Heart right ventricle (tissue), 16 donors: ENCODE results near the gene UBE2E1. TPM values are rescaled to one million over a fixed set of nuclear protein-coding genes. Genes with fewer than 3 reads are reported as not detected.

Experiments used
- ATAC-seq, 8 donors: fragments of 200-7000 bp; cut with Tn5 transposase; one replicate each; pipeline ENCODE4 v1.9.1; 2020; ENCODE audit warnings: mild to moderate bottlenecking in 8 of 8, moderate library complexity in 8 of 8, moderate number of reproducible peaks in 1 of 8
- DNase-seq, 2 donors: peaks; one replicate each; pipeline ENCODE4 v3.0.0-alpha.2; 2020
- H3K27ac ChIP-seq, 10 donors: fragments of 200-600 bp; sonication (generic) in 2 of 10; one replicate each; pipeline versions ENCODE4 v1.5.0 to v1.8.0; 2020 to 2022; ENCODE audit warnings: mild to moderate bottlenecking in 3 of 10
- H3K27me3 ChIP-seq, 7 donors: fragments of 200-600 bp; one replicate each; pipeline ENCODE4 v1.8.0; 2021 to 2022; ENCODE audit warnings: mild to moderate bottlenecking in 2 of 7
- H3K36me3 ChIP-seq, 9 donors: fragments of 200-600 bp; sonication (generic) in 1 of 9; one replicate each; pipeline versions ENCODE4 v1.5.0 to v1.8.0; 2020 to 2022; ENCODE audit warnings: mild to moderate bottlenecking in 2 of 9
- H3K4me1 ChIP-seq, 9 donors: fragments of 200-600 bp; sonication (generic) in 1 of 9; one replicate each; pipeline versions ENCODE4 v1.5.0 to v1.8.0; 2020 to 2022; ENCODE audit warnings: mild to moderate bottlenecking in 4 of 9
- H3K4me3 ChIP-seq, 10 donors: fragments of 200-600 bp; sonication (generic) in 2 of 10; one replicate each; pipeline versions ENCODE4 v1.5.0 to v1.8.0; 2020 to 2022; ENCODE audit warnings: mild to moderate bottlenecking in 7 of 10, moderate library complexity in 2 of 10
- H3K9me3 ChIP-seq, 11 donors: fragments of 200-600 bp in 10 of 11; sonication (generic) in 2 of 11; one replicate each; pipeline versions ENCODE4 v1.5.0 to v1.8.0; 2013 to 2022; ENCODE audit warnings: mild to moderate bottlenecking in 2 of 11, control low read depth in 1 of 11, moderate library complexity in 1 of 11
- WGBS, 2 donors: extraction: QIAGEN DNeasy Blood & Tissue Kit; methylation state at CpG; one replicate each; pipeline ENCODE4 v1.1.7; 2013; ENCODE audit warnings: inconsistent platforms in 1 of 2; 5-methylcytosine and 5-hydroxymethylcytosine counted together
- intact Hi-C, 10 donors: fragments of 100-400 bp; cut with DNase I; formaldehyde crosslinking; loops; one replicate each; pipeline versions ENCODE4 v1.11.1 to v1.14.2; 2022
- polyA plus RNA-seq, 2 donors: library from polyadenylated mRNA; stranded (reverse); fragments of 200-250 nt; gene quantifications; one replicate each; pipeline ENCODE4 v1.2.3, GENCODE V29; 2013
- total RNA-seq, 10 donors: library from RNA; stranded (reverse); fragmentation: NEBNext Ultra II Directional in 3 of 10; extraction: Animal tissue kit (Norgen Biotek cat#: 25700) in 3 of 10; gene quantifications; one replicate each; pipeline versions ENCODE4 v1.2.1 to v1.2.4, GENCODE V29; 2021 to 2023
- TF ChIP-seq, protein P1 (sequence below), 9 donors: fragments of 200-600 bp; sonication (generic) in 2 of 9; IDR thresholded peaks; one replicate each; pipeline versions ENCODE4 v1.5.0 to v1.8.0; 2021 to 2022; ENCODE audit warnings: antibody characterized with exemption in 9 of 9, mild to moderate bottlenecking in 5 of 9, moderate library complexity in 1 of 9
- donor health status: Arrhythmogenic right ventricular cardiomyopathy.
- donor health status: ischemic (EF 13 %, LVEDD 7.1; RV severe dilation, severe dysfunction).
- donor health status: healthy with polysubstance abuse.
- donor health status: DM: no; HTN: yes; CAD: no.
- donor health status: DM: no; HTN: no; CAD: no.
- donor health status: ischemic (EF 25% LVEDD 6.9; RV normal size, moderate dysfunction).
- donor health status: ischemic (EF 25% LVEDD 5.7; RV mildly dilated, moderate dysfunction).
- donor health status: healthy.
- donor health status: DM: yes; HTN: yes; CAD: no.
- donor health status: Ischemic cardiomyopathy.
- donor health status: ischemic (EF 35%, LVEDD 5.7; RV mildly dilated, moderate dysfunction).
- donor health status: nonischemic (EF 11% LVEDD 7.7; RV severe dilation, severe dysfunction).
- donor health status: DM: yes; HTN: yes; CAD: no.
- donor health status: PGD.
- donor health status: ischemic (EF 29% LVEDD 5.4; RV normal size, mild dysfunction).
- donor health status: nonischemic (EF 23%, LVEDD 6.1; RV moderate dilation, normal function).

Gene UBE2E1
- total and polyA plus RNA-seq, 12 donors, result 45.2 to 88.8 (median 64.5) TPM

DNA sequence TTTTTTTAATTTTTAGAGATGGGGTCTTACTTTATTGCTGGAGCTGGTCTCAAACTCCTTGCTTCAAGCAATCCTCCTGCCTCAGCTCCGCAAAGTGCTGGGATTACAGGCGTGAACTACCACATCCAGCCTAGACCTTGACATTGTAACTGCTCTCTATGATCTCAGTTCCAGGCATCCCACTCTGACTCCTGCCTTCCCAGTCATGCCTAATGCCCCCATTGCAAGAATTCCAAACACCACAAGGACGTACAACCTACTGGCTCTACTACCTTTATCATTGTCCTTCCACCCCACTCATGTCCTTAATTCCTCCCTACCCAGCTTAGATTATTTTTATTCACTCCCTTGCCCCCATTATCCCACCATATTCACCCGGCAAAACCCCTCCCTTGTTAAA, 89.4 kb downstream of the UBE2E1 start:
- DNase-seq (no peak), ATAC-seq (no peak)
- no peak overlapping the region for H3K4me3 ChIP-seq
- H3K4me1 ChIP-seq, result peaks cover 0 to under 1% (median 0%) of the 10 kb centered on the region in 9 donors
- H3K9me3 ChIP-seq, result no peaks in the 10 kb centered on the region
- intact Hi-C loops, result loop anchor here in 3 of 10 donors (10.0 kb wide), 2 partner anchors 100 to 340 kb away; no protein-coding TSS in a partner anchor
- 93 to 99% methylated on average over 4 of the region's 4 CpGs for WGBS, 2 donors
- no peak overlapping the region for H3K27ac ChIP-seq
- TF ChIP-seq, protein P1, sequence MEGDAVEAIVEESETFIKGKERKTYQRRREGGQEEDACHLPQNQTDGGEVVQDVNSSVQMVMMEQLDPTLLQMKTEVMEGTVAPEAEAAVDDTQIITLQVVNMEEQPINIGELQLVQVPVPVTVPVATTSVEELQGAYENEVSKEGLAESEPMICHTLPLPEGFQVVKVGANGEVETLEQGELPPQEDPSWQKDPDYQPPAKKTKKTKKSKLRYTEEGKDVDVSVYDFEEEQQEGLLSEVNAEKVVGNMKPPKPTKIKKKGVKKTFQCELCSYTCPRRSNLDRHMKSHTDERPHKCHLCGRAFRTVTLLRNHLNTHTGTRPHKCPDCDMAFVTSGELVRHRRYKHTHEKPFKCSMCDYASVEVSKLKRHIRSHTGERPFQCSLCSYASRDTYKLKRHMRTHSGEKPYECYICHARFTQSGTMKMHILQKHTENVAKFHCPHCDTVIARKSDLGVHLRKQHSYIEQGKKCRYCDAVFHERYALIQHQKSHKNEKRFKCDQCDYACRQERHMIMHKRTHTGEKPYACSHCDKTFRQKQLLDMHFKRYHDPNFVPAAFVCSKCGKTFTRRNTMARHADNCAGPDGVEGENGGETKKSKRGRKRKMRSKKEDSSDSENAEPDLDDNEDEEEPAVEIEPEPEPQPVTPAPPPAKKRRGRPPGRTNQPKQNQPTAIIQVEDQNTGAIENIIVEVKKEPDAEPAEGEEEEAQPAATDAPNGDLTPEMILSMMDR (IDR thresholded peaks at IDR 0.05), result no peak
- peaks cover 0 to 90% (median 4%) of the 10 kb centered on the region in 9 donors for H3K36me3 ChIP-seq
- H3K27me3 ChIP-seq, result no peaks in the 10 kb centered on the region

DNA sequence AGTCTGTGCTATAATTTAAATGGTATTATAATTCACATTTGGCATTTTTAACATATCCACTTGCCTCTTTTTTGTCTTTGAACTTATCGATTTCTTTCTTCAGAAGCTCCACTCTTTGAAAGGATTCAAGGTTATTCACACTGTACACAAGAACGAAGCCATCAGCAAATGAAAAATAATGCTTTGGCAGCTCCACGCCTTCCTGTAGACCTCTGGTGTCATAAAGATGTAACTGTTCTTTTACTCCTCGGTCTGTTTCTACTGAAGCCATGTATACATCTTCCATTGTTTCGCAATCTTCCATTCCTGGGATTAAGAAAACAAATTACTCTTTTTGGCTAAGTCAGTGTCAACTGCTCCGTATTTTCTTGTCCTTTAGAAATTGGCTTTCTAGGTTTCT, 95.0 kb downstream of the UBE2E1 start:
- DNase-seq, result no peak
- TF ChIP-seq, protein P1 (IDR thresholded peaks at IDR 0.05), result no peak
- 88 to 90% methylated on average over 6 of the region's 6 CpGs for WGBS, 2 donors
- peaks cover 0 to 69% (median 6%) of the 10 kb centered on the region in 9 donors for H3K36me3 ChIP-seq
- no peak overlapping the region for H3K27ac ChIP-seq
- no peaks in the 10 kb centered on the region for H3K27me3 ChIP-seq
- no peak overlapping the region for H3K4me3 ChIP-seq
- intact Hi-C loops, result no loop called here
- no peaks in the 10 kb centered on the region for H3K9me3 ChIP-seq
- no peaks in the 10 kb centered on the region for H3K4me1 ChIP-seq
- ATAC-seq, result no peak

DNA sequence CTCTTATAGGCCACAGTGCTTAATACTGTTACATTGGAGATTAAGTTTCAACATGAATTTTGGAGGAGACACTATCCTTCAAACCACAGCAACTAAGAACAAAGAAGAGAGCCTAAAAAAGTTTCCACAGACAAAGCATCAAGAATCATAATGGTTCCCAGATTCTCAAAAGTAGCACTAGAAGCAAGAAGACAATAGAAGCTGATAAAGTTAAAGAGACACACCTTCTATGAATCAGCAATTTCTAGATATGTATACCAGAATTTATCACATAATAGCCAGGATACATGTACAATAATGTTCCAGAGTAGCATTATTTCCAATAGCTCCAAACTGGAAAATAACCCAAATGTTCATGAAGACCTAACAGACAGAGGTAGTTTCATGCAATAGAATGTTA, 98.8 kb downstream of the UBE2E1 start:
- Histone ChIP-seq H3K27ac (no peak overlapping the region), H3K4me3 (no peak overlapping the region), H3K27me3 (no peaks in the 10 kb centered on the region), H3K36me3 (peaks cover 0 to 63% (median 8%) of the 10 kb centered on the region in 9 donors), H3K4me1 (no peaks in the 10 kb centered on the region), H3K9me3 (no peaks in the 10 kb centered on the region)
- TF ChIP-seq, protein P1 (IDR thresholded peaks at IDR 0.05), result no peak
- intact Hi-C loops, result no loop called here
- DNase-seq (no peak), ATAC-seq (no peak)

DNA sequence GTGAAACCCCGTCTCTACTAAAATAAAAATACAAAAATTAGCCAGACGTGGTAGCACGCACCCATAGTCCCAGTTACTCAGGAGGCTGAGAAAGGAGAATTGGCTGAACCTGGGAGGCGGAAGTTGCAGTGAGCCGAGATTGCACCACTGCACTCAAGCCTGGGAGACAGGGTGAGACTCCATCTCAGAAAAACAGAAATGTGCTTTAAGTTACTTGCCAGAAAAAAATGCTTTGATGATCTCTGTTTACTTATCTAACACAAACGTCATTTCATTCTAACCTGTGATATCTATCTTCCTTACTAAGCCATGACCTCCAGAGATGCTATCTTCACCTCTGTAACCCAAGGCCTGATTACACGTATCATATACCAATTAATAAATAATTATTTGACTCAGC, 103.6 kb downstream of the UBE2E1 start:
- TF ChIP-seq, protein P1 (IDR thresholded peaks at IDR 0.05), result no peak
- Histone ChIP-seq H3K36me3 (peaks cover 0 to 44% (median 13%) of the 10 kb centered on the region in 9 donors), H3K4me3 (no peak overlapping the region), H3K27me3 (no peaks in the 10 kb centered on the region), H3K9me3 (no peaks in the 10 kb centered on the region), H3K4me1 (no peaks in the 10 kb centered on the region), H3K27ac (no peak overlapping the region)
- DNase-seq, result no peak
- WGBS, 2 donors, result 90% methylated on average over 7 of the region's 7 CpGs
- no peak for ATAC-seq
- intact Hi-C loops, result no loop called here
